Neural progenitor cell (in vitro differentiated cells): ENCODE data around the gene COL23A1. TPM values are rescaled to one million over a fixed set of nuclear protein-coding genes. Genes with fewer than 3 reads are reported as not detected.

Source experiments
- DNase-seq: peaks from one replicate; pipeline ENCODE4 v3.0.0-alpha.2; 2016; ENCODE audit warnings: low spot score
- H2AFZ ChIP-seq: fragments of 200-600 bp; sonication (generic); replicated peaks from 2 replicates; pipeline ENCODE4 v1.6.1; 2016; ENCODE audit warnings: antibody characterized with exemption
- H3F3A ChIP-seq: fragments of 200-600 bp; sonication (generic); 2 replicates; pipeline ENCODE4 v1.6.1; 2016; ENCODE audit warnings: antibody characterized with exemption, low read depth
- H3K27ac ChIP-seq: fragments of 200-600 bp; sonication (generic); 2 replicates; pipeline ENCODE4 v1.5.1; 2016; ENCODE audit warnings: mild to moderate bottlenecking
- H3K27me3 ChIP-seq: fragments of 200-600 bp; sonication (generic); 2 replicates; pipeline ENCODE4 v1.6.1; 2016; ENCODE audit warnings: mild to moderate bottlenecking, moderate library complexity
- H3K36me3 ChIP-seq: fragments of 200-600 bp; sonication (generic); 2 replicates; pipeline ENCODE4 v1.5.1; 2016
- H3K4me1 ChIP-seq: fragments of 200-600 bp; sonication (generic); 2 replicates; pipeline ENCODE4 v1.6.1; 2016; ENCODE audit warnings: mixed run types
- H3K4me2 ChIP-seq: fragments of 200-600 bp; sonication (generic); 2 replicates; pipeline ENCODE4 v1.6.1; 2016
- H3K4me3 ChIP-seq: fragments of 200-600 bp; sonication (generic); 2 replicates; pipeline ENCODE4 v1.5.1; 2016
- H3K79me2 ChIP-seq: fragments of 200-600 bp; sonication (generic); 2 replicates; pipeline ENCODE4 v1.6.1; 2016; ENCODE audit warnings: low read depth
- H3K9ac ChIP-seq: fragments of 200-600 bp; sonication (generic); 2 replicates; pipeline ENCODE4 v1.6.1; 2016
- H3K9me3 ChIP-seq: fragments of 200-600 bp; sonication (generic); 2 replicates; pipeline ENCODE4 v1.5.1; 2016; ENCODE audit warnings: low read depth
- H4K20me1 ChIP-seq: fragments of 200-600 bp; sonication (generic); 2 replicates; pipeline ENCODE4 v1.6.1; 2016; ENCODE audit warnings: low read depth
- H3K27ac Mint-ChIP-seq: 3 replicates; pipeline ENCODE4 v1.8.0; 2021; ENCODE audit warnings: mixed read lengths
- H3K27me3 Mint-ChIP-seq: 2 replicates; pipeline ENCODE4 v1.8.0; 2022; ENCODE audit warnings: low read depth, mild to moderate bottlenecking, inconsistent platforms, moderate library complexity, mixed read lengths; ENCODE audit not compliant: insufficient read depth
- H3K36me3 Mint-ChIP-seq: 3 replicates; pipeline ENCODE4 v1.8.0; 2021; ENCODE audit warnings: mixed read lengths
- H3K4me1 Mint-ChIP-seq: 3 replicates; pipeline ENCODE4 v1.8.0; 2021; ENCODE audit warnings: mixed read lengths
- H3K4me3 Mint-ChIP-seq: 3 replicates; pipeline ENCODE4 v1.8.0; 2021; ENCODE audit warnings: mild to moderate bottlenecking, moderate library complexity, mixed read lengths
- H3K9me3 Mint-ChIP-seq: 3 replicates; pipeline ENCODE4 v1.8.0; 2020; ENCODE audit warnings: mixed read lengths
- EZH2 ChIP-seq: fragments of 200-600 bp; sonication (generic); IDR thresholded peaks from 2 replicates; pipeline ENCODE4 v1.6.1; 2017; ENCODE audit warnings: antibody characterized with exemption, mild to moderate bottlenecking, moderate library complexity
- EZH2phosphoT487 ChIP-seq: fragments of 200-600 bp; sonication (generic); IDR thresholded peaks from 2 replicates; pipeline ENCODE4 v1.6.1; 2017; ENCODE audit warnings: antibody characterized with exemption
- total RNA-seq: library from RNA; depleted of rRNA; stranded (reverse); fragments of >200 nt; gene quantifications from 2 replicates; pipeline ENCODE4 v1.2.3, GENCODE V29; 2015; ENCODE audit warnings: low replicate concordance
- TF ChIP-seq, protein P1 (sequence below): fragments of 200-600 bp; sonication (generic); IDR thresholded peaks from 2 replicates; pipeline ENCODE4 v1.5.1; 2017; ENCODE audit warnings: antibody characterized with exemption, mild to moderate bottlenecking

The COL23A1 gene
- total RNA-seq, 1 donor from 2014 or later = not detected

DNA sequence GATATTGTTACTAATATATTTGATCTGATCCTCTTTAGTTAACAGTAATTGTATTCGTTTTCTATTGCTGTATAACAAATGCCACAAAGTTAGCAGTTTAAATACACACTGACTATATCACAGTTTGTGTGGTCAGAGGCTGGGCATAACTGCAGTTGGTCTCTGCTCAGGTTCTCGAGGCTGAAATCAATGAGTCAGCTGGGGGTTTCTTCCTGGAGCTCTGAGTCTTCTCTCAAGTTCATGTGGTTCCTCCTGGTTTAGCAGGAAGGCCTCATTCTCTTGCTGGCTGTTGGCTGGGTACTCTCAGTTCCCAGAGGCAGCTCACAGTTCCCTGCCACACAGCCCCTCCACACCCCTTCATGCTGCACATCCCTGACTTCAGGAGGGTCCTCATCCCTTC lies 20.7 kb downstream of the COL23A1 start:
- H2AFZ ChIP-seq = no peak overlapping the region
- H3K9me3 Mint-ChIP-seq = peaks cover 27% of the 10 kb centered on the region
- H3F3A ChIP-seq = no peaks in the 10 kb centered on the region
- no peak overlapping the region for H3K27ac Mint-ChIP-seq
- H3K4me3 Mint-ChIP-seq = no peak overlapping the region
- H3K27me3 ChIP-seq = peaks cover 10% of the 10 kb centered on the region
- no peaks in the 10 kb centered on the region for H3K36me3 ChIP-seq
- H3K4me2 ChIP-seq = no peak overlapping the region
- H3K27me3 Mint-ChIP-seq = no peaks in the 10 kb centered on the region
- H3K4me1 Mint-ChIP-seq = peaks cover 10% of the 10 kb centered on the region
- no peak overlapping the region for H3K4me3 ChIP-seq
- no peak overlapping the region for H3K27ac ChIP-seq
- H3K4me1 ChIP-seq = peaks cover 7% of the 10 kb centered on the region
- H3K9ac ChIP-seq = no peak overlapping the region
- TF ChIP-seq, protein P1, sequence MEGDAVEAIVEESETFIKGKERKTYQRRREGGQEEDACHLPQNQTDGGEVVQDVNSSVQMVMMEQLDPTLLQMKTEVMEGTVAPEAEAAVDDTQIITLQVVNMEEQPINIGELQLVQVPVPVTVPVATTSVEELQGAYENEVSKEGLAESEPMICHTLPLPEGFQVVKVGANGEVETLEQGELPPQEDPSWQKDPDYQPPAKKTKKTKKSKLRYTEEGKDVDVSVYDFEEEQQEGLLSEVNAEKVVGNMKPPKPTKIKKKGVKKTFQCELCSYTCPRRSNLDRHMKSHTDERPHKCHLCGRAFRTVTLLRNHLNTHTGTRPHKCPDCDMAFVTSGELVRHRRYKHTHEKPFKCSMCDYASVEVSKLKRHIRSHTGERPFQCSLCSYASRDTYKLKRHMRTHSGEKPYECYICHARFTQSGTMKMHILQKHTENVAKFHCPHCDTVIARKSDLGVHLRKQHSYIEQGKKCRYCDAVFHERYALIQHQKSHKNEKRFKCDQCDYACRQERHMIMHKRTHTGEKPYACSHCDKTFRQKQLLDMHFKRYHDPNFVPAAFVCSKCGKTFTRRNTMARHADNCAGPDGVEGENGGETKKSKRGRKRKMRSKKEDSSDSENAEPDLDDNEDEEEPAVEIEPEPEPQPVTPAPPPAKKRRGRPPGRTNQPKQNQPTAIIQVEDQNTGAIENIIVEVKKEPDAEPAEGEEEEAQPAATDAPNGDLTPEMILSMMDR = no peak
- TF ChIP-seq EZH2 (no peak), EZH2phosphoT487 (no peak)
- DNase-seq = no peak
- H3K79me2 ChIP-seq = no peaks in the 10 kb centered on the region
- H3K36me3 Mint-ChIP-seq = peaks cover 21% of the 10 kb centered on the region
- peaks cover 4% of the 10 kb centered on the region for H3K9me3 ChIP-seq
- H4K20me1 ChIP-seq = no peaks in the 10 kb centered on the region

DNA sequence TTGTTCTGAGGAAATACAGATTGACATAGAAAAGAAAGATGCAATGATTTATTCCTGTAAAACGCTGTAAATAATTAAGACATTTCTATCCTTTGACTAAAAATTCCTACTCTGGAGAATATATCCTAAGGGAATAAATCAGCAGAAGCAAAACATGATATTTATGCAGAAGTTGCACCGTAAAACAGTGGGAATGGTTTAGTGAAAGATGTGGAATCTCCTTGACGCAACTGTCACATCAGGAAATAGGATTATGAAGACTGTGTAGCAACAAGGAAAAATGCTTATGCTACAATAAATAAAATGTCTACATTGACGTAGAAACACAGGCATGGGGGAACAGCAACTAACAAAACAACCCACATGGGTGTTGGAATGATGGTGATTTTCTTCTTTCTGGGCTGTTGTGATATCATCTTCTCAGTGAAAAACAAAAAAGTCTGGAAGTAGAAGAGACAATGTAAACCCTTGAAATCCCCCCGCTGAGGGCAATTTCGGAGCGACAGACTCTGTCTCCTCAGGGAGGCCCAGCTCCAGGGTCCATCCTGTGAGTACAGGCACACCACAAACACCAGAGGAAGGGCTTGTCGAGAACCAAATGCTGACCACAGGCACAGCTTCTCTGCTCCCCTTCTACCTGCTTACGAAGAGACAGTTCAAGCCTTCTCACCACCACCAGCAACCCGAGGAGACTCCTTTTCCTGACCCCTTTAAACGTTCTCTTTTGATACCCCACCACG lies 25.2 kb downstream of the COL23A1 start:
- Mint-ChIP-seq H3K9me3 (peaks cover 5% of the 10 kb centered on the region), H3K36me3 (peaks cover 5% of the 10 kb centered on the region), H3K27me3 (peaks cover 6% of the 10 kb centered on the region), H3K4me3 (no peak overlapping the region), H3K4me1 (peaks cover 38% of the 10 kb centered on the region), H3K27ac (no peak overlapping the region)
- H3K4me3 ChIP-seq = no peak overlapping the region
- no peaks in the 10 kb centered on the region for H3F3A ChIP-seq
- H3K4me1 ChIP-seq = peaks cover 15% of the 10 kb centered on the region
- no peaks in the 10 kb centered on the region for H3K36me3 ChIP-seq
- peak overlapping the region; percentile 16 for H3K4me2 ChIP-seq
- no peaks in the 10 kb centered on the region for H4K20me1 ChIP-seq
- no peak overlapping the region for H3K27ac ChIP-seq
- H3K9me3 ChIP-seq = no peaks in the 10 kb centered on the region
- TF ChIP-seq, protein P1 = no peak
- no peak overlapping the region for H3K9ac ChIP-seq
- no peak overlapping the region for H2AFZ ChIP-seq
- H3K27me3 ChIP-seq = peaks cover 7% of the 10 kb centered on the region
- DNase-seq = no peak
- H3K79me2 ChIP-seq = no peaks in the 10 kb centered on the region

DNA sequence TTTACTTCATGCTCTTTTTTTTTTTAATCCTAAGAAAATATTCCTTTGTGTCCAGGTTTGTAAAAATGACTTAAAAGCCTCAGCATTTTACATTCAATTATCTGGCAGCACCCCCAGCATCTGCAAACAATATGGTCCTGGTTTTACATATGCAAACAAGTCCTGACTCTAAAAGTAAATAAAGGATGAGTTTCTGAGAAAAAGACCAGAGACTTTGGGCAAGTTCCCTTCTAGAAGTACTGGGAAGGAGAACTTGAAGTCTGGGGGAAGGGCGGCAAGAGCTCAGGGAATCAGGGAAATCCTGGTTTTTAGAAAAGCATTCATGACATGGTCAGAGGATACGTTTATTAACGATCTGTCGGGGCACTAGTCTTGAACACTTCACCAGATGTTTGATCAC lies 25.8 kb downstream of the COL23A1 start:
- Histone ChIP-seq H3K4me3 (no peak overlapping the region), H3K9me3 (no peaks in the 10 kb centered on the region), H3K27me3 (peaks cover 11% of the 10 kb centered on the region), H3K36me3 (no peaks in the 10 kb centered on the region), H3K4me2 (peak overlapping the region; percentile 16), H3K27ac (no peak overlapping the region), H4K20me1 (no peaks in the 10 kb centered on the region), H3K4me1 (peaks cover 15% of the 10 kb centered on the region), H3K9ac (no peak overlapping the region), H2AFZ (no peak overlapping the region), H3K79me2 (no peaks in the 10 kb centered on the region), H3F3A (no peaks in the 10 kb centered on the region)
- no peak overlapping the region for H3K27ac Mint-ChIP-seq
- H3K36me3 Mint-ChIP-seq = peaks cover 7% of the 10 kb centered on the region
- TF ChIP-seq, protein P1 = no peak
- no peak for TF ChIP-seq EZH2
- TF ChIP-seq EZH2phosphoT487 = no peak
- DNase-seq = no peak
- peaks cover 6% of the 10 kb centered on the region for H3K27me3 Mint-ChIP-seq
- H3K9me3 Mint-ChIP-seq = peaks cover 5% of the 10 kb centered on the region
- H3K4me1 Mint-ChIP-seq = peaks cover 38% of the 10 kb centered on the region
- H3K4me3 Mint-ChIP-seq = no peak overlapping the region
